ENCODE data around the gene YTHDF2. TPM values are rescaled to one million over a fixed set of nuclear protein-coding genes. Genes with fewer than 3 reads are reported as not detected.

YTHDF2 gene
- total and polyA plus RNA-seq, 2 of the 13 experiments (the other 11 are each of a cell fraction or from before 2014, with no cell fraction given) = 48.4 to 59.6 TPM

DNA sequence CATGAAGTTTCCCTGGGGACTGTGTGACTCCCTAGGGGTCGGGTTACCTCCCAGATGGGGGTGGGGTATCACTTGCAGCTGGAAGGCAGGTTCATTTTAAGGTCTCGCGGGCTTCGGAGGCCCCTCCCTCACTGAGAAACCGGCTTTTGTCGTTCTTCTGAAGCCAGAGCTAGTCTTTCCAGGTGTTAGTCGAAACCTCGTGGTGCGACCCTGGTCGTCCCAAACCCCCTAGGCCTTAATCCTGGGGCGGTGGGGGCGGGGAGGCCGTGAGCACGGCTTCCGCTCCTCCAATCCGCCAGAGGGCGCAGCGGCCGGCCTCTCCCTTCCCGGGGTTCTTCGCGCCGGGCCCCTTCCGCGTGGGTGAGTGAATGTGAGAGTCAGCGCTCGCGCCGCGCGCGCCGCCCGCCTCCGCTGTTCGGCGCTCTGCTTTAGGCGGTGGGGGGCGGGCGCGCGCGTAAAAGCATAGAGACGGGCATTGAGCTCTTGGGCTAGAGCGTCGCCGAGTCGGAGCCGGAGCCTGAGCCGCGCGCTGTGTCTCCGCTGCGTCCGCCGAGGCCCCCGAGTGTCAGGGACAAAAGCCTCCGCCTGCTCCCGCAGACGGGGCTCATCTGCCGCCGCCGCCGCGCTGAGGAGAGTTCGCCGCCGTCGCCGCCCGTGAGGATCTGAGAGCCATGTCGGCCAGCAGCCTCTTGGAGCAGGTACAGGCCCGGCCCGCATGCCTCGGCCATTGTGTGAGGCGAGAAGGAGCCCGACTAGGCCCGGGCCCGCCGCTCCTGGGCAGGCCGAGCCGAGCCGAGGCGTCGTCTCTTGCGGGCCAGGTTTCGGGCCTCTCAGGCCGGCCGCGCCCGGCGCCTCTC is at the start of gene YTHDF2 (continued):
- TF ChIP-seq, protein P1, sequence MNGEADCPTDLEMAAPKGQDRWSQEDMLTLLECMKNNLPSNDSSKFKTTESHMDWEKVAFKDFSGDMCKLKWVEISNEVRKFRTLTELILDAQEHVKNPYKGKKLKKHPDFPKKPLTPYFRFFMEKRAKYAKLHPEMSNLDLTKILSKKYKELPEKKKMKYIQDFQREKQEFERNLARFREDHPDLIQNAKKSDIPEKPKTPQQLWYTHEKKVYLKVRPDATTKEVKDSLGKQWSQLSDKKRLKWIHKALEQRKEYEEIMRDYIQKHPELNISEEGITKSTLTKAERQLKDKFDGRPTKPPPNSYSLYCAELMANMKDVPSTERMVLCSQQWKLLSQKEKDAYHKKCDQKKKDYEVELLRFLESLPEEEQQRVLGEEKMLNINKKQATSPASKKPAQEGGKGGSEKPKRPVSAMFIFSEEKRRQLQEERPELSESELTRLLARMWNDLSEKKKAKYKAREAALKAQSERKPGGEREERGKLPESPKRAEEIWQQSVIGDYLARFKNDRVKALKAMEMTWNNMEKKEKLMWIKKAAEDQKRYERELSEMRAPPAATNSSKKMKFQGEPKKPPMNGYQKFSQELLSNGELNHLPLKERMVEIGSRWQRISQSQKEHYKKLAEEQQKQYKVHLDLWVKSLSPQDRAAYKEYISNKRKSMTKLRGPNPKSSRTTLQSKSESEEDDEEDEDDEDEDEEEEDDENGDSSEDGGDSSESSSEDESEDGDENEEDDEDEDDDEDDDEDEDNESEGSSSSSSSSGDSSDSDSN (CRISPR knock-in tag; IDR thresholded peaks at IDR 0.05) = peak; percentile 88
- TF ChIP-seq PHF20 (CRISPR knock-in tag; IDR thresholded peaks at IDR 0.05) = peak; percentile 85
- TF ChIP-seq, protein P2, sequence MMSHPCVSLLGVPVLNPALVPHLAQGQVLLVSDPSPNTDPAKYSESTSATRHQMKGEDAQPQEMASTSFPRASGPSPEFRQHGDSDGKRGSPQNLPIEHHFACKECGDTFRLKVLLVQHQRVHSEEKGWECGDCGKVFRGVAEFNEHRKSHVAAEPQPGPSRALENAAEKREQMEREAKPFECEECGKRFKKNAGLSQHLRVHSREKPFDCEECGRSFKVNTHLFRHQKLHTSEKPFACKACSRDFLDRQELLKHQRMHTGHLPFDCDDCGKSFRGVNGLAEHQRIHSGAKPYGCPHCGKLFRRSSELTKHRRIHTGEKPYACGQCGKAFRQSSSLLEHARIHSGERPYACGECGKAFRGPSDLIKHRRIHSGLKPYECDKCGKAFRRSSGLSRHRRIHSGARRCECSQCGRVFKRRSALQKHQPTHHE (CRISPR knock-in tag; IDR thresholded peaks at IDR 0.05; ENCODE audit: borderline replicate concordance) = no peak
- TF ChIP-seq MYNN (CRISPR knock-in tag; IDR thresholded peaks at IDR 0.05; ENCODE audit: low read depth) = no peak
- no peak for TF ChIP-seq STAT5B (CRISPR knock-in tag; IDR thresholded peaks at IDR 0.05)
- TF ChIP-seq HDAC6 (IDR thresholded peaks at IDR 0.05; ENCODE audit: low read depth, low read length) = no peak
- peak; percentile 84 for TF ChIP-seq POGZ (CRISPR knock-in tag; IDR thresholded peaks at IDR 0.05)
- peak; percentile 94; the same call in 1 of the 2 replicates for TF ChIP-seq MTA1 (CRISPR knock-in tag; IDR thresholded peaks at IDR 0.05; ENCODE audit: borderline replicate concordance)
- peak; percentile 92 for TF ChIP-seq ZNF30 (CRISPR knock-in tag; IDR thresholded peaks at IDR 0.05)
- TF ChIP-seq, protein P3, sequence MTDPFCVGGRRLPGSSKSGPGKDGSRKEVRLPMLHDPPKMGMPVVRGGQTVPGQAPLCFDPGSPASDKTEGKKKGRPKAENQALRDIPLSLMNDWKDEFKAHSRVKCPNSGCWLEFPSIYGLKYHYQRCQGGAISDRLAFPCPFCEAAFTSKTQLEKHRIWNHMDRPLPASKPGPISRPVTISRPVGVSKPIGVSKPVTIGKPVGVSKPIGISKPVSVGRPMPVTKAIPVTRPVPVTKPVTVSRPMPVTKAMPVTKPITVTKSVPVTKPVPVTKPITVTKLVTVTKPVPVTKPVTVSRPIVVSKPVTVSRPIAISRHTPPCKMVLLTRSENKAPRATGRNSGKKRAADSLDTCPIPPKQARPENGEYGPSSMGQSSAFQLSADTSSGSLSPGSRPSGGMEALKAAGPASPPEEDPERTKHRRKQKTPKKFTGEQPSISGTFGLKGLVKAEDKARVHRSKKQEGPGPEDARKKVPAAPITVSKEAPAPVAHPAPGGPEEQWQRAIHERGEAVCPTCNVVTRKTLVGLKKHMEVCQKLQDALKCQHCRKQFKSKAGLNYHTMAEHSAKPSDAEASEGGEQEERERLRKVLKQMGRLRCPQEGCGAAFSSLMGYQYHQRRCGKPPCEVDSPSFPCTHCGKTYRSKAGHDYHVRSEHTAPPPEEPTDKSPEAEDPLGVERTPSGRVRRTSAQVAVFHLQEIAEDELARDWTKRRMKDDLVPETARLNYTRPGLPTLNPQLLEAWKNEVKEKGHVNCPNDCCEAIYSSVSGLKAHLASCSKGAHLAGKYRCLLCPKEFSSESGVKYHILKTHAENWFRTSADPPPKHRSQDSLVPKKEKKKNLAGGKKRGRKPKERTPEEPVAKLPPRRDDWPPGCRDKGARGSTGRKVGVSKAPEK (CRISPR knock-in tag; IDR thresholded peaks at IDR 0.05; ENCODE audit: borderline replicate concordance) = no peak
- TF ChIP-seq MAFK (conservative IDR thresholded peaks at IDR 0.05 in 1 of 2, IDR thresholded peaks at IDR 0.05 in 1 of 2; ENCODE audit: low read length in 2 of 2) = peak in 1 of 2 experiments; percentile 17; a peak in 1 of 4 replicates
- TF ChIP-seq BRCA1 (CRISPR knock-in tag; IDR thresholded peaks at IDR 0.05) = no peak
- TF ChIP-seq, protein P4, sequence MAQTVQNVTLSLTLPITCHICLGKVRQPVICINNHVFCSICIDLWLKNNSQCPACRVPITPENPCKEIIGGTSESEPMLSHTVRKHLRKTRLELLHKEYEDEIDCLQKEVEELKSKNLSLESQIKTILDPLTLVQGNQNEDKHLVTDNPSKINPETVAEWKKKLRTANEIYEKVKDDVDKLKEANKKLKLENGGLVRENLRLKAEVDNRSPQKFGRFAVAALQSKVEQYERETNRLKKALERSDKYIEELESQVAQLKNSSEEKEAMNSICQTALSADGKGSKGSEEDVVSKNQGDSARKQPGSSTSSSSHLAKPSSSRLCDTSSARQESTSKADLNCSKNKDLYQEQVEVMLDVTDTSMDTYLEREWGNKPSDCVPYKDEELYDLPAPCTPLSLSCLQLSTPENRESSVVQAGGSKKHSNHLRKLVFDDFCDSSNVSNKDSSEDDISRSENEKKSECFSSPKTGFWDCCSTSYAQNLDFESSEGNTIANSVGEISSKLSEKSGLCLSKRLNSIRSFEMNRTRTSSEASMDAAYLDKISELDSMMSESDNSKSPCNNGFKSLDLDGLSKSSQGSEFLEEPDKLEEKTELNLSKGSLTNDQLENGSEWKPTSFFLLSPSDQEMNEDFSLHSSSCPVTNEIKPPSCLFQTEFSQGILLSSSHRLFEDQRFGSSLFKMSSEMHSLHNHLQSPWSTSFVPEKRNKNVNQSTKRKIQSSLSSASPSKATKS (CRISPR knock-in tag; IDR thresholded peaks at IDR 0.05) = 0 out of 2 replicates have a peak, but pooled peaks have one; percentile 83
- no peak for TF ChIP-seq ZNF567 (CRISPR knock-in tag; IDR thresholded peaks at IDR 0.05; ENCODE audit: borderline replicate concordance)
- TF ChIP-seq, protein P5, sequence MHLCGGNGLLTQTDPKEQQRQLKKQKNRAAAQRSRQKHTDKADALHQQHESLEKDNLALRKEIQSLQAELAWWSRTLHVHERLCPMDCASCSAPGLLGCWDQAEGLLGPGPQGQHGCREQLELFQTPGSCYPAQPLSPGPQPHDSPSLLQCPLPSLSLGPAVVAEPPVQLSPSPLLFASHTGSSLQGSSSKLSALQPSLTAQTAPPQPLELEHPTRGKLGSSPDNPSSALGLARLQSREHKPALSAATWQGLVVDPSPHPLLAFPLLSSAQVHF (CRISPR knock-in tag; IDR thresholded peaks at IDR 0.05) = no peak; the same call in 1 of the 2 replicates
- peak; percentile 94 for TF ChIP-seq ELF1 (CRISPR knock-in tag; IDR thresholded peaks at IDR 0.05)
- TF ChIP-seq THAP11 (CRISPR knock-in tag; IDR thresholded peaks at IDR 0.05) = peak; percentile 91
- TF ChIP-seq, protein P6, sequence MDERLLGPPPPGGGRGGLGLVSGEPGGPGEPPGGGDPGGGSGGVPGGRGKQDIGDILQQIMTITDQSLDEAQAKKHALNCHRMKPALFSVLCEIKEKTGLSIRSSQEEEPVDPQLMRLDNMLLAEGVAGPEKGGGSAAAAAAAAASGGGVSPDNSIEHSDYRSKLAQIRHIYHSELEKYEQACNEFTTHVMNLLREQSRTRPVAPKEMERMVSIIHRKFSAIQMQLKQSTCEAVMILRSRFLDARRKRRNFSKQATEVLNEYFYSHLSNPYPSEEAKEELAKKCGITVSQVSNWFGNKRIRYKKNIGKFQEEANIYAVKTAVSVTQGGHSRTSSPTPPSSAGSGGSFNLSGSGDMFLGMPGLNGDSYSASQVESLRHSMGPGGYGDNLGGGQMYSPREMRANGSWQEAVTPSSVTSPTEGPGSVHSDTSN (CRISPR knock-in tag; IDR thresholded peaks at IDR 0.05) = no peak

Data from HepG2 (cell line).